Measurements from ENCODE around the gene C19orf47.

Gene C19orf47

GRCh38 chr19:40383668-40384248 is 35.6 kb upstream of the C19orf47 start:
- TF ChIP-seq, protein P1, sequence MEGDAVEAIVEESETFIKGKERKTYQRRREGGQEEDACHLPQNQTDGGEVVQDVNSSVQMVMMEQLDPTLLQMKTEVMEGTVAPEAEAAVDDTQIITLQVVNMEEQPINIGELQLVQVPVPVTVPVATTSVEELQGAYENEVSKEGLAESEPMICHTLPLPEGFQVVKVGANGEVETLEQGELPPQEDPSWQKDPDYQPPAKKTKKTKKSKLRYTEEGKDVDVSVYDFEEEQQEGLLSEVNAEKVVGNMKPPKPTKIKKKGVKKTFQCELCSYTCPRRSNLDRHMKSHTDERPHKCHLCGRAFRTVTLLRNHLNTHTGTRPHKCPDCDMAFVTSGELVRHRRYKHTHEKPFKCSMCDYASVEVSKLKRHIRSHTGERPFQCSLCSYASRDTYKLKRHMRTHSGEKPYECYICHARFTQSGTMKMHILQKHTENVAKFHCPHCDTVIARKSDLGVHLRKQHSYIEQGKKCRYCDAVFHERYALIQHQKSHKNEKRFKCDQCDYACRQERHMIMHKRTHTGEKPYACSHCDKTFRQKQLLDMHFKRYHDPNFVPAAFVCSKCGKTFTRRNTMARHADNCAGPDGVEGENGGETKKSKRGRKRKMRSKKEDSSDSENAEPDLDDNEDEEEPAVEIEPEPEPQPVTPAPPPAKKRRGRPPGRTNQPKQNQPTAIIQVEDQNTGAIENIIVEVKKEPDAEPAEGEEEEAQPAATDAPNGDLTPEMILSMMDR (conservative IDR thresholded peaks at IDR 0.05; ENCODE audit: low read length), result no peak

DNA sequence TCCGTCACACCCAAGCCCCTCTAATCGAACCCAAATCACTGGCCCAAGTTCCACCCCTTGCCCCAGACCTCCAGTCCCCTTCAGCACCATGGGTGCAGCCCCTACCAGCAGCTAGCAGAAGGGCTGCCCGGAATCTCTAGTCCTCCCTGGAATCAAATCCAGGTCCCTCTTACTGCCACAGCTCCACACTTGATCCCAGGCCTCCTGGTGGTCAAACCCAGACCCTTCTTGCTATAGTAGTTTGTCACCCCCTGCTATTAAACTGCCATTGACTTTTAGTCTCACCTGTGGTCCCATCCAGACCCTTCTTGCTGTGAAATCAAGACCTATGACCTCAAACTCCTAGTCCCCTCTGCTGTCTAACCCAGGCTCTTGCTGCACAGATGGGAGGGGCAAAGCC is 33.1 kb upstream of the C19orf47 start:
- DNase-seq (ENCODE audit: low read depth), result no peak
- H3K4me3 ChIP-seq (ENCODE audit: low read length), result no peak overlapping the region
- TF ChIP-seq, protein P1 (conservative IDR thresholded peaks at IDR 0.05; ENCODE audit: low read length), result no peak

More at GRCh38 chr19:40383668-40384248, 35.6 kb upstream of the C19orf47 start:
- no peak overlapping the region for H3K4me3 ChIP-seq (ENCODE audit: low read length)
- DNase-seq (ENCODE audit: low read depth), result no peak

DNA sequence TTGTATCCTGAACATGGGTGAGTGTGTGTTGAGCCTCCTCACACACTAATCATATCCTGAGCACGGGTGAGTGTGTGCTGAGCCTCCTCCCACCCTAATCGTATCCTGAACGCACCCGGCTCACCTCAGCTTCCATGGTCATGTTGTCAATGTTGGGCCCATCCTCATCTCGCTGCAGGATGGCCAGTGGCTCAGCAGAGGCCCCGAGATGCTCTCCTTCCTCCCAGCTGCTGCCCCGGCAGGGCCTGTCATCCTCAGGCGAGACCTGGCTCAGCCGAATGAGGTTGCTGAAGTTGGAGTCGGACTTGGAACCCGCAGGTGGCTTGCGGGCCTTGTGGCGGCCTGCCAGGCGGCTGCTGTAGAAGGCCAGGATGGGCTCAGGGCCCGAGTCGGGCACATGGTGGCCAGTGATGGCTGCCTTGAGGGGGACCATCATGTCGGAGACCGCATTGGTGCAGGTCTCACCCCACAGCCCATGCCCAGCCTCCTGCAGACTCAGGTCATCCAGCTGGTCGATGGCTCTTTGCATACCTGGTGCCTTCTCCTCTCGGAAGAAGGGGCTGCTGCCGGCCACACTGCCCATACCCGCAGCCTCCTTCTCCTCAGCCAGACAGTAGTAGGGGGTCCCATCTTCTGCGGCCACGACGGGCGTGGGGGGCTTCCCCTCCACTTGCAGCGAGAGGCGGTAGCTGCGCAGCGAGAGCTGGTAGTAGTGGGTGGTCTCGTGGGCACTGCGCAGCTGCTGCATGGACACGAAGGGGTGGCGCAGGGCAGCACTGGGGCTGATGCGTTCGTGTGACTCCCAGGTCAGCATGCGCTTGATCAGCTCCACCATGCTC is 32.2 kb upstream of the C19orf47 start:
- DNase-seq (ENCODE audit: low read depth), result no peak
- TF ChIP-seq, protein P1 (conservative IDR thresholded peaks at IDR 0.05; ENCODE audit: low read length), result no peak
- no peak overlapping the region for H3K4me3 ChIP-seq (ENCODE audit: low read length)

- TF ChIP-seq, protein P1 (conservative IDR thresholded peaks at IDR 0.05; ENCODE audit: low read length), result no peak
- DNase-seq (ENCODE audit: low read depth), result no peak
Observed at GRCh38 chr19:40379446-40380198, 31.4 kb upstream of the C19orf47 start.

DNA sequence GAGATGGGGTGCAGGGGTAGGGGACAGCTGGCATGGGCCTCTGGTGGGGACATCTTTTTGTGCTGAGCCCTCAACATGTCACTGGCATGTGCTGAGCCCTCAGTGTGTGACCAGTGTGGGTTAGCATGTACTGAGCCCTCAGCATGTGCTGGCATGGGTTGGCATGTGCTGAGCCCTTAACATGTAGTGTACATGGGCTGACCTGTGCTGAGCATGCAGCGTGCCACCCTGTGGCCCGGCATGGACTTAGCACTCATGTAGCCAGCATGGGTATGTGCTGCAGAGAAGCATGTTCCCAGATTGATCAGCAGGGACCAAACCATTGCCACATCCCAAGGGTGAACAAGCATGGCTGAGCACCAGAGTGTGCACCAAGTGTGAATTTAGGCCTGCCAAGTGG is 30.3 kb upstream of the C19orf47 start:
- no peak overlapping the region for H3K4me3 ChIP-seq (ENCODE audit: low read length)
- TF ChIP-seq, protein P1 (conservative IDR thresholded peaks at IDR 0.05; ENCODE audit: low read length), result no peak
- no peak for DNase-seq (ENCODE audit: low read depth)

More at GRCh38 chr19:40379446-40380198, 31.4 kb upstream of the C19orf47 start:
- no peak overlapping the region for H3K4me3 ChIP-seq (ENCODE audit: low read length)

DNA sequence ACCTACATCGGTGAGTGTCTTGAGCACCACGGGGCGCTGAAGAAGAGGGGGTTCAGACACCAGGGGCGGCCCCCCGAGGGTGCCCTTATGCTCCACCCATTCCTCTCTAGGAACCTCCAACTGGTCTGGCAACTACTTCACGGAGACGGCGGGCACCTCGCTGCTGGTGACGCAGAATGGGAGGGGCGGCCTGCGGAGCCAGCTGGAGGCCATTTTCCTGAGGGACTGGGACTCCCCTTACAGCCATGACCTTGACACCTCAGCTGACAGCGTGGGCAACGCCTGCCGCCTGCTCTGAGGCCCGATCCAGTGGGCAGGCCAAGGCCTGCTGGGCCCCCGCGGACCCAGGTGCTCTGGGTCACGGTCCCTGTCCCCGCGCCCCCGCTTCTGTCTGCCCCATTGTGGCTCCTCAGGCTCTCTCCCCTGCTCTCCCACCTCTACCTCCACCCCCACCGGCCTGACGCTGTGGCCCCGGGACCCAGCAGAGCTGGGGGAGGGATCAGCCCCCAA is 29.7 kb upstream of the C19orf47 start:
- TF ChIP-seq, protein P1 (conservative IDR thresholded peaks at IDR 0.05; ENCODE audit: low read length), result no peak
- no peak overlapping the region for H3K4me3 ChIP-seq (ENCODE audit: low read length)
- DNase-seq (ENCODE audit: low read depth), result no peak
